OCI-LY1 (cell line): ENCODE measurements around the gene MBD1.
"Not testable (repeated sequence)": the region's sequence is repeated elsewhere in the genome, so short reads cannot be mapped to it uniquely, and the experiment has no call there.

Source experiments
- H2AFZ ChIP-seq: fragments of 200-600 bp; sonication (generic), shearing (Covaris generic); 2 replicates; pipeline ENCODE4 v1.6.0; 2014; ENCODE audit warnings: antibody characterized with exemption, mild to moderate bottlenecking, low read length
- H3F3A ChIP-seq: fragments of 200-600 bp; sonication (generic), shearing (Covaris generic); 2 replicates; pipeline ENCODE4 v1.6.0; 2014; ENCODE audit warnings: mild to moderate bottlenecking, antibody characterized with exemption, low read length, moderate library complexity; ENCODE audit not compliant: insufficient read depth
- H3K27ac ChIP-seq: fragments of 200-600 bp; sonication (generic); 2 replicates; pipeline ENCODE4 v1.5.1; 2014; ENCODE audit warnings: low read length, mixed run types, mild to moderate bottlenecking, low read depth; ENCODE audit not compliant: poor library complexity, severe bottlenecking
- H3K27me3 ChIP-seq: fragments of 200-600 bp; sonication (generic); 2 replicates; pipeline ENCODE4 v1.6.0; 2014; ENCODE audit warnings: antibody characterized with exemption, mild to moderate bottlenecking, low read length, moderate library complexity; ENCODE audit not compliant: insufficient read depth
- H3K36me3 ChIP-seq: fragments of 200-600 bp; sonication (generic); 2 replicates; pipeline ENCODE4 v1.6.1; 2014; ENCODE audit warnings: mild to moderate bottlenecking, antibody characterized with exemption, low read length, moderate library complexity, mixed read lengths; ENCODE audit not compliant: insufficient read depth
- H3K4me1 ChIP-seq: fragments of 200-600 bp; sonication (generic); 2 replicates; pipeline ENCODE4 v1.5.1; 2014; ENCODE audit warnings: mild to moderate bottlenecking, low read length, moderate library complexity; ENCODE audit not compliant: insufficient read depth, severe bottlenecking
- H3K4me2 ChIP-seq: fragments of 200-600 bp; sonication (generic), shearing (Covaris generic); 2 replicates; pipeline ENCODE4 v1.6.1; 2014; ENCODE audit warnings: low read length
- H3K4me3 ChIP-seq: fragments of 200-600 bp; sonication (generic); 2 replicates; pipeline ENCODE4 v1.5.1; 2014; ENCODE audit warnings: low read length, low read depth, mild to moderate bottlenecking, mixed read lengths; ENCODE audit not compliant: poor library complexity, severe bottlenecking
- H3K79me2 ChIP-seq: fragments of 200-600 bp; shearing (Covaris generic); 2 replicates; pipeline ENCODE4 v1.6.1; 2016; ENCODE audit warnings: mixed run types, low read length, mixed read lengths; ENCODE audit not compliant: insufficient read depth
- H3K9ac ChIP-seq: fragments of 200-600 bp; sonication (generic), shearing (Covaris generic); 2 replicates; pipeline ENCODE4 v1.6.1; 2014; ENCODE audit warnings: mild to moderate bottlenecking, low read length, mixed read lengths
- H3K9me2 ChIP-seq: fragments of 200-600 bp; sonication (generic), shearing (Covaris generic); 2 replicates; pipeline ENCODE4 v1.6.1; 2014; ENCODE audit warnings: low read depth, mild to moderate bottlenecking, low read length, mixed read lengths
- H3K9me3 ChIP-seq: fragments of 200-600 bp; shearing (Covaris generic); 2 replicates; pipeline ENCODE4 v1.6.1; 2014; ENCODE audit warnings: low read length, mixed read lengths
- H4K20me1 ChIP-seq: fragments of 200-600 bp; sonication (generic), shearing (Covaris generic); 2 replicates; pipeline ENCODE4 v1.6.0; 2016; ENCODE audit warnings: mild to moderate bottlenecking, low read length; ENCODE audit not compliant: insufficient read depth
- CTCF ChIP-seq: fragments of 200-600 bp; sonication (generic), shearing (Covaris generic); IDR thresholded peaks from 2 replicates; pipeline ENCODE4 v1.5.1; 2017; ENCODE audit warnings: mild to moderate bottlenecking, antibody characterized with exemption, low read length, moderate library complexity, mixed read lengths
- EZH2 ChIP-seq: fragments of 200-600 bp; sonication (generic), shearing (Covaris generic); IDR thresholded peaks from 2 replicates; pipeline ENCODE4 v1.8.0; 2017; ENCODE audit warnings: borderline replicate concordance, mixed run types, mild to moderate bottlenecking, antibody characterized with exemption, low read length, moderate library complexity, mixed read lengths

The MBD1 gene

GRCh38 chr18:50249576-50249975, 31.7 kb downstream of the MBD1 start:
- Histone ChIP-seq H3K4me2 (no peak overlapping the region), H4K20me1 (no peaks in the 10 kb centered on the region), H3K36me3 (no peaks in the 10 kb centered on the region), H3K9me2 (no peaks in the 10 kb centered on the region), H3K27me3 (no peaks in the 10 kb centered on the region), H3K9me3 (no peaks in the 10 kb centered on the region), H3K79me2 (no peaks in the 10 kb centered on the region), H3K9ac (no peak overlapping the region), H3F3A (no peaks in the 10 kb centered on the region), H2AFZ (no peak overlapping the region), H3K4me1 (no peaks in the 10 kb centered on the region), H3K4me3 (no peak overlapping the region), H3K27ac (no peak overlapping the region)
- TF ChIP-seq EZH2: no peak
- no peak for TF ChIP-seq CTCF

GRCh38 chr18:50247561-50247960, 33.8 kb downstream of the MBD1 start:
- no peaks in the 10 kb centered on the region for H3K9me3 ChIP-seq
- H3K4me2 ChIP-seq: no peak overlapping the region
- no peaks in the 10 kb centered on the region for H3K4me1 ChIP-seq
- H4K20me1 ChIP-seq: no peaks in the 10 kb centered on the region
- H3K9me2 ChIP-seq: no peaks in the 10 kb centered on the region
- H3K36me3 ChIP-seq: no peaks in the 10 kb centered on the region
- no peak overlapping the region for H3K27ac ChIP-seq
- H2AFZ ChIP-seq: no peak overlapping the region
- H3K27me3 ChIP-seq: no peaks in the 10 kb centered on the region
- no peaks in the 10 kb centered on the region for H3F3A ChIP-seq
- no peak overlapping the region for H3K4me3 ChIP-seq
- no peaks in the 10 kb centered on the region for H3K79me2 ChIP-seq
- H3K9ac ChIP-seq: no peak overlapping the region
- TF ChIP-seq EZH2 (no peak), CTCF (no peak)

- H3K9me2 ChIP-seq, H2AFZ ChIP-seq, H3K9me3 ChIP-seq, H3K36me3 ChIP-seq, H3K27me3 ChIP-seq, H3F3A ChIP-seq, H4K20me1 ChIP-seq, H3K79me2 ChIP-seq, H3K4me1 ChIP-seq, H3K4me2 ChIP-seq, H3K9ac ChIP-seq, H3K27ac ChIP-seq, H3K4me3 ChIP-seq: not testable (repeated sequence)
Measured at GRCh38 chr18:50241768-50242167, 39.6 kb downstream of the MBD1 start.

GRCh38 chr18:50240080-50240563, 41.2 kb downstream of the MBD1 start:
- Histone ChIP-seq H3K4me3 (no peak overlapping the region), H3F3A (no peaks in the 10 kb centered on the region), H3K4me1 (no peaks in the 10 kb centered on the region), H2AFZ (no peak overlapping the region), H3K27ac (no peak overlapping the region), H3K27me3 (no peaks in the 10 kb centered on the region; the same call in 1 of the 2 replicates), H3K9me2 (no peaks in the 10 kb centered on the region), H3K4me2 (no peak overlapping the region), H3K79me2 (no peaks in the 10 kb centered on the region), H3K9me3 (no peaks in the 10 kb centered on the region), H4K20me1 (no peaks in the 10 kb centered on the region), H3K9ac (no peak overlapping the region), H3K36me3 (no peaks in the 10 kb centered on the region; the same call in 1 of the 2 replicates)
- TF ChIP-seq CTCF (no peak), EZH2 (no peak)
